HepG2 (cell line): ENCODE results near the gene SAYSD1.

Experiments used
- AGO1 ChIP-seq: fragments of 200-400 bp; formaldehyde crosslinking; IDR thresholded peaks from 2 replicates; pipeline ENCODE4 v1.6.1; 2017; ENCODE audit warnings: mild to moderate bottlenecking, low read depth, low read length, moderate library complexity; ENCODE audit not compliant: poor library complexity, severe bottlenecking
- FOSL2 ChIP-seq: sonication (generic); formaldehyde crosslinking; IDR thresholded peaks from 2 replicates; pipeline ENCODE4 v1.4.0; 2020; ENCODE audit warnings: missing genetic modification reagents
- KDM5A ChIP-seq: fragments of 200-600 bp; sonication (generic); IDR thresholded peaks from 2 replicates; pipeline ENCODE4 v1.7.0; 2018; ENCODE audit warnings: antibody characterized with exemption, mild to moderate bottlenecking, low read length, borderline replicate concordance
- POLR2A ChIP-seq, 2 experiments: IDR thresholded peaks; 2 replicates each; pipeline ENCODE4 v1.6.1; 2011; ENCODE audit warnings: low read depth in 2 of 2, low read length in 2 of 2, mild to moderate bottlenecking in 1 of 2, moderate library complexity in 1 of 2; ENCODE audit not compliant: insufficient read depth in 1 of 2
- POLR2AphosphoS2 ChIP-seq: IDR thresholded peaks from 2 replicates; pipeline ENCODE4 v1.6.1; 2011; ENCODE audit warnings: low read depth, low read length, improper control_type of control experiment
- ZBTB21 ChIP-seq: sonication (generic); formaldehyde crosslinking; IDR thresholded peaks from 2 replicates; pipeline ENCODE4 v1.4.0; 2020; ENCODE audit warnings: missing genetic modification reagents
- ZNF790 ChIP-seq: sonication (generic); formaldehyde crosslinking; IDR thresholded peaks from 2 replicates; pipeline ENCODE4 v1.8.0; 2022; ENCODE audit warnings: missing genetic modification reagents, mild to moderate bottlenecking, borderline replicate concordance

- TF ChIP-seq ZBTB21 (no peak), ZNF790 (CRISPR knock-in tag) (no peak), POLR2A (IDR thresholded peaks at IDR 0.05; ENCODE audit: insufficient read depth in 1 of 2, low read depth in 2 of 2, low read length in 2 of 2) (no peak), FOSL2 (CRISPR knock-in tag) (no peak), AGO1 (no peak), POLR2AphosphoS2 (no peak), KDM5A (no peak)
Observed at GRCh38 chr6:39068391-39068790, 46.6 kb downstream of the SAYSD1 start.
